Measurements from ENCODE around the gene SCN10A. TPM values are rescaled to one million over a fixed set of nuclear protein-coding genes. Genes with fewer than 3 reads are reported as not detected.

SCN10A gene
- total and polyA plus RNA-seq, 5 donors, result 0.07 to 0.31 (median 0.15) TPM; not detected in 1

GRCh38 chr3:38652934-38653333, 163.1 kb downstream of the SCN10A start:
- ATAC-seq, result no peak
- Histone ChIP-seq H3K27me3 (ENCODE audit: control insufficient read depth, insufficient read depth) (no peaks in the 10 kb centered on the region), H3K9me3 (ENCODE audit: control insufficient read depth, low read length) (no peaks in the 10 kb centered on the region), H3K27ac (ENCODE audit: low read length) (no peak overlapping the region), H3K4me1 (ENCODE audit: control insufficient read depth, insufficient read depth, low read length) (peaks cover 3% of the 10 kb centered on the region), H3K4me3 (ENCODE audit: low read length) (no peak overlapping the region)
- no peak for DNase-seq
- intact Hi-C loops (cut with DNase I), result loop anchor here in 2 of 4 donors (5.0 to 10.0 kb wide), 2 partner anchors 156 to 158 kb away; partner anchors contain the start of gene EXOG (in 2 of the 2)
- 82% methylated on average over 1 of the region's 1 CpG for WGBS

GRCh38 chr3:38651153-38651789, 164.7 kb downstream of the SCN10A start:
- WGBS, result 12% methylated on average over 19 of the region's 19 CpGs
- H3K4me1 ChIP-seq (ENCODE audit: control insufficient read depth, insufficient read depth, low read length), result peaks cover 3% of the 10 kb centered on the region
- no peak overlapping the region for H3K4me3 ChIP-seq (ENCODE audit: low read length)
- ATAC-seq (peak; percentile 52 to 53), DNase-seq (peak; percentile 65 to 84 (median 83))
- H3K9me3 ChIP-seq (ENCODE audit: control insufficient read depth, low read length), result no peaks in the 10 kb centered on the region
- no peak overlapping the region for H3K27ac ChIP-seq (ENCODE audit: low read length)
- no peaks in the 10 kb centered on the region for H3K27me3 ChIP-seq (ENCODE audit: control insufficient read depth, insufficient read depth)
- intact Hi-C loops (cut with DNase I), result loop anchor here in 2 of 4 donors (5.0 to 10.0 kb wide), 2 partner anchors 154 to 156 kb away; partner anchors contain the start of gene EXOG (in 2 of the 2)

- H3K4me3 ChIP-seq (ENCODE audit: low read length), result no peak overlapping the region
- DNase-seq, result no peak
These were observed 165.6 kb downstream of the SCN10A start for GRCh38 chr3:38650248-38650951.

GRCh38 chr3:38649500-38650247, 166.3 kb downstream of the SCN10A start, which contains the start of gene SCN5A:
SCN5A (minus strand) TSS chr3:38649687; CDS start chr3:38633307, 16,380 bp downstream.
- Histone ChIP-seq H3K4me3 (ENCODE audit: low read length) (peak within 1 kb of the TSS; percentile 61), H3K27ac (ENCODE audit: low read length) (peak within 1 kb of the TSS; percentile 79), H3K4me1 (ENCODE audit: control insufficient read depth, insufficient read depth, low read length) (peaks cover 3% of the 10 kb centered on the region), H3K9me3 (ENCODE audit: control insufficient read depth, low read length) (no peaks in the 10 kb centered on the region), H3K27me3 (ENCODE audit: control insufficient read depth, insufficient read depth) (no peaks in the 10 kb centered on the region)
- DNase-seq (peak; percentile 70 to 84 (median 82)), ATAC-seq (peak; percentile 81)
- 2% methylated on average over 76 of the region's 76 CpGs for WGBS
- intact Hi-C loops (cut with DNase I), result loop anchor here (5.0 to 10.0 kb wide), 3 partner anchors 127 to 155 kb away; partner anchors contain the start of gene EXOG (in 2 of the 4)

More at GRCh38 chr3:38650248-38650951, 165.6 kb downstream of the SCN10A start:
- Histone ChIP-seq H3K9me3 (ENCODE audit: control insufficient read depth, low read length) (no peaks in the 10 kb centered on the region), H3K27ac (ENCODE audit: low read length) (no peak overlapping the region), H3K27me3 (ENCODE audit: control insufficient read depth, insufficient read depth) (no peaks in the 10 kb centered on the region), H3K4me1 (ENCODE audit: control insufficient read depth, insufficient read depth, low read length) (peaks cover 3% of the 10 kb centered on the region)
- WGBS, result 78% methylated on average over 14 of the region's 14 CpGs
- ATAC-seq, result no peak
- intact Hi-C loops (cut with DNase I), result loop anchor here in 2 of 4 donors (5.0 to 10.0 kb wide), 2 partner anchors 153 to 156 kb away; partner anchors contain the start of gene EXOG (in 2 of the 2)

- peak overlapping the region; percentile 79 for H3K27ac ChIP-seq (ENCODE audit: low read length)
- no peak for DNase-seq
- WGBS, result 6% methylated on average over 56 of the region's 56 CpGs
- intact Hi-C loops (cut with DNase I), result loop anchor here (5.0 kb wide), 1 partner anchor 127 kb away; no protein-coding TSS in a partner anchor
- H3K4me1 ChIP-seq (ENCODE audit: control insufficient read depth, insufficient read depth, low read length), result peaks cover 3% of the 10 kb centered on the region
- no peak for ATAC-seq
- peak overlapping the region; percentile 61 for H3K4me3 ChIP-seq (ENCODE audit: low read length)
- no peaks in the 10 kb centered on the region for H3K9me3 ChIP-seq (ENCODE audit: control insufficient read depth, low read length)
- H3K27me3 ChIP-seq (ENCODE audit: control insufficient read depth, insufficient read depth), result no peaks in the 10 kb centered on the region
These were observed 167.1 kb downstream of the SCN10A start for GRCh38 chr3:38648659-38649499.

GRCh38 chr3:38648024-38648658, 167.9 kb downstream of the SCN10A start:
- peak overlapping the region; percentile 79 for H3K27ac ChIP-seq (ENCODE audit: low read length)
- WGBS, result 81% methylated on average over 7 of the region's 7 CpGs
- peak overlapping the region; percentile 61 for H3K4me3 ChIP-seq (ENCODE audit: low read length)
- ATAC-seq, result no peak
- H3K9me3 ChIP-seq (ENCODE audit: control insufficient read depth, low read length), result no peaks in the 10 kb centered on the region
- peaks cover 3% of the 10 kb centered on the region for H3K4me1 ChIP-seq (ENCODE audit: control insufficient read depth, insufficient read depth, low read length)
- DNase-seq, result no peak
- H3K27me3 ChIP-seq (ENCODE audit: control insufficient read depth, insufficient read depth), result no peaks in the 10 kb centered on the region
- intact Hi-C loops (cut with DNase I), result loop anchor here (5.0 kb wide), 1 partner anchor 126 kb away; no protein-coding TSS in a partner anchor

GRCh38 chr3:38647217-38647970, 168.6 kb downstream of the SCN10A start:
- intact Hi-C loops (cut with DNase I), result loop anchor here (5.0 kb wide), 1 partner anchor 125 kb away; no protein-coding TSS in a partner anchor

More at GRCh38 chr3:38647217-38647970, 168.6 kb downstream of the SCN10A start:
- peaks cover 3% of the 10 kb centered on the region for H3K4me1 ChIP-seq (ENCODE audit: control insufficient read depth, insufficient read depth, low read length)
- no peak overlapping the region for H3K4me3 ChIP-seq (ENCODE audit: low read length)
- no peaks in the 10 kb centered on the region for H3K9me3 ChIP-seq (ENCODE audit: control insufficient read depth, low read length)
- 82% methylated on average over 7 of the region's 7 CpGs for WGBS
- ATAC-seq (no peak), DNase-seq (no peak)
- H3K27ac ChIP-seq (ENCODE audit: low read length), result peak overlapping the region; percentile 79
- no peaks in the 10 kb centered on the region for H3K27me3 ChIP-seq (ENCODE audit: control insufficient read depth, insufficient read depth)

Measured in right cardiac atrium (tissue), 5 donors.